Uterus (tissue), 4 donors: ENCODE results near the gene MMP2. TPM values are rescaled to one million over a fixed set of nuclear protein-coding genes. Genes with fewer than 3 reads are reported as not detected.

Experiments
- DNase-seq, 2 donors: peaks; one replicate each; pipeline ENCODE4 v3.0.0-alpha.2; 2019 to 2020
- H3K27ac ChIP-seq, 2 donors: fragments of 200-600 bp; sonication (generic); 1 replicate in 1 of 2; 2 replicates in 1 of 2; pipeline ENCODE4 v1.5.1; 2016 to 2018
- H3K27me3 ChIP-seq, 2 donors: fragments of 200-600 bp; sonication (generic); one replicate each; pipeline ENCODE4 v1.5.1; 2018 to 2019; ENCODE audit warnings: control low read depth in 1 of 2
- H3K36me3 ChIP-seq, 2 donors: fragments of 200-600 bp; sonication (generic); one replicate each; pipeline ENCODE4 v1.5.1; 2019; ENCODE audit warnings: control low read depth in 1 of 2
- H3K4me1 ChIP-seq, 2 donors: fragments of 200-600 bp; sonication (generic); one replicate each; pipeline ENCODE4 v1.5.1; 2018 to 2019; ENCODE audit warnings: control low read depth in 1 of 2
- H3K4me3 ChIP-seq, 2 donors: fragments of 200-600 bp; sonication (generic); 1 replicate in 1 of 2; 2 replicates in 1 of 2; pipeline ENCODE4 v1.5.1; 2018 to 2019; ENCODE audit warnings: mild to moderate bottlenecking in 1 of 2
- H3K9me3 ChIP-seq, 2 donors: fragments of 200-600 bp; sonication (generic); one replicate each; pipeline ENCODE4 v1.5.1; 2019; ENCODE audit warnings: control low read depth in 1 of 2
- POLR2A ChIP-seq, 2 donors: fragments of 450-650 bp; IDR thresholded peaks; one replicate each; pipeline ENCODE4 v1.6.1; 2016; ENCODE audit warnings: antibody characterized with exemption in 2 of 2, mild to moderate bottlenecking in 1 of 2, moderate library complexity in 1 of 2
- intact Hi-C: fragments of 100-400 bp; cut with DNase I; formaldehyde crosslinking; loops from one replicate; pipeline ENCODE4 v1.15.1; 2023; ENCODE audit warnings: low total_unique reads
- total RNA-seq, 4 donors: library from RNA; depleted of rRNA in 3 of 4; stranded (reverse); fragments of >200 nt in 3 of 4; gene quantifications; one replicate each; pipeline versions ENCODE4 v1.1.0 to v1.2.4, GENCODE V29; 2014 to 2023
- TF ChIP-seq, protein P1 (sequence below), 4 experiments: fragments of 200-600 bp in 2 of 4; fragments of 450-650 bp in 2 of 4; sonication (generic) in 2 of 4; IDR thresholded peaks; one replicate each; pipeline ENCODE4 v1.5.1; 2016 to 2019; ENCODE audit warnings: antibody characterized with exemption in 4 of 4, mild to moderate bottlenecking in 2 of 4, moderate library complexity in 1 of 4
- donor health status: DM: yes; HTN: yes; CAD: no.

MMP2 gene
- total RNA-seq, 4 donors from 2014 or later = 130 to 578 (median 324) TPM

DNA sequence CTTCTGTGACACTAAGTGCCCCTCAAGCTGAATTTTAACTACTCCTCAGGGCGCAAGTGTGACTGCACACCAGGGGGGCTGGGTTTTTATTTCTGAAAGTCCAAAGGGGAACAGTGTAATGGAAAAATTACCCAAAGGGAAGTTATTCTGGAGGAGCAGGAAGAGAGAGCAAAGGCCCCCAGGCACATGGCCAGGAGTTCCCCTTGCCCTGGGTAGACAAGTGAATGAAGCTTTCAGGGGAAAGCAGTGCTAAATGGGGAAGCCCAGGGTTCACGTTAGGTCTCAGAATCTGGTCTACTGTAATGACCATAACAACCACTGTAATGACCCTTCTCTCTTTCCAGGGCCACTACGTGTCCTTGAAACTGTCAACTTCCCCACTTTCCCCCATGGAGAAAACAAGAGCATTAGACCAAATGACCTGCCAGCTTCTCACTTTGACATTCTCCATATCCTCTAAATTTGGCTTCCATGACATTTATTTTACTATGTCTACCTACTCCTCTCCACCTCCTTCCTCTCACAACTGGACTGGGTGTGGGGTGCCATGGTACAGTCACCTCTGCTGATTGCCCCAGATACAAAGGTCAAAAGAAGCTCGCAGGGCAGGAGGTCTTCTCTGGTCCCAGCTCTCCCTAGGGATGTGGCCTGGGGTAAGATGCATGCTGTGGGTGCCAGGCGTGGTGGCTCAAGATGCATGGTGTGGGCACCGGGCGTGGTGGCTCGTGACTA, 34.1 kb upstream of the MMP2 start:
- no peak overlapping the region for H3K27ac ChIP-seq
- TF ChIP-seq, protein P1, sequence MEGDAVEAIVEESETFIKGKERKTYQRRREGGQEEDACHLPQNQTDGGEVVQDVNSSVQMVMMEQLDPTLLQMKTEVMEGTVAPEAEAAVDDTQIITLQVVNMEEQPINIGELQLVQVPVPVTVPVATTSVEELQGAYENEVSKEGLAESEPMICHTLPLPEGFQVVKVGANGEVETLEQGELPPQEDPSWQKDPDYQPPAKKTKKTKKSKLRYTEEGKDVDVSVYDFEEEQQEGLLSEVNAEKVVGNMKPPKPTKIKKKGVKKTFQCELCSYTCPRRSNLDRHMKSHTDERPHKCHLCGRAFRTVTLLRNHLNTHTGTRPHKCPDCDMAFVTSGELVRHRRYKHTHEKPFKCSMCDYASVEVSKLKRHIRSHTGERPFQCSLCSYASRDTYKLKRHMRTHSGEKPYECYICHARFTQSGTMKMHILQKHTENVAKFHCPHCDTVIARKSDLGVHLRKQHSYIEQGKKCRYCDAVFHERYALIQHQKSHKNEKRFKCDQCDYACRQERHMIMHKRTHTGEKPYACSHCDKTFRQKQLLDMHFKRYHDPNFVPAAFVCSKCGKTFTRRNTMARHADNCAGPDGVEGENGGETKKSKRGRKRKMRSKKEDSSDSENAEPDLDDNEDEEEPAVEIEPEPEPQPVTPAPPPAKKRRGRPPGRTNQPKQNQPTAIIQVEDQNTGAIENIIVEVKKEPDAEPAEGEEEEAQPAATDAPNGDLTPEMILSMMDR (IDR thresholded peaks at IDR 0.05) = no peak
- TF ChIP-seq POLR2A (IDR thresholded peaks at IDR 0.05) = no peak
- H3K27me3 ChIP-seq = no peaks in the 10 kb centered on the region
- H3K4me1 ChIP-seq = no peaks in the 10 kb centered on the region
- no peak overlapping the region for H3K4me3 ChIP-seq
- no peak for DNase-seq
- intact Hi-C loops = no loop called here
- H3K9me3 ChIP-seq = no peaks in the 10 kb centered on the region
- H3K36me3 ChIP-seq = no peaks in the 10 kb centered on the region

GRCh38 chr16:55447231-55447630, 31.8 kb upstream of the MMP2 start:
- H3K4me3 ChIP-seq = no peak overlapping the region
- DNase-seq = no peak
- intact Hi-C loops = no loop called here
- no peaks in the 10 kb centered on the region for H3K9me3 ChIP-seq
- no peak overlapping the region for H3K27ac ChIP-seq
- no peaks in the 10 kb centered on the region for H3K27me3 ChIP-seq
- TF ChIP-seq, protein P1 (IDR thresholded peaks at IDR 0.05) = no peak
- TF ChIP-seq POLR2A (IDR thresholded peaks at IDR 0.05) = no peak
- no peaks in the 10 kb centered on the region for H3K4me1 ChIP-seq
- H3K36me3 ChIP-seq = no peaks in the 10 kb centered on the region

- H3K36me3 ChIP-seq = no peaks in the 10 kb centered on the region
Measured at GRCh38 chr16:55452996-55453395, 26.0 kb upstream of the MMP2 start.

GRCh38 chr16:55453909-55454308, 25.1 kb upstream of the MMP2 start:
- Histone ChIP-seq H3K27me3 (no peaks in the 10 kb centered on the region), H3K36me3 (no peaks in the 10 kb centered on the region), H3K27ac (no peak overlapping the region), H3K4me1 (no peaks in the 10 kb centered on the region), H3K4me3 (no peak overlapping the region), H3K9me3 (no peaks in the 10 kb centered on the region)
- no peak for TF ChIP-seq POLR2A (IDR thresholded peaks at IDR 0.05)
- TF ChIP-seq, protein P1 (IDR thresholded peaks at IDR 0.05) = no peak
- DNase-seq = no peak
- intact Hi-C loops = no loop called here

More at GRCh38 chr16:55452996-55453395, 26.0 kb upstream of the MMP2 start:
- DNase-seq = no peak
- Histone ChIP-seq H3K27me3 (no peaks in the 10 kb centered on the region), H3K27ac (no peak overlapping the region), H3K4me1 (no peaks in the 10 kb centered on the region), H3K9me3 (no peaks in the 10 kb centered on the region), H3K4me3 (no peak overlapping the region)
- intact Hi-C loops = no loop called here
- TF ChIP-seq, protein P1 (IDR thresholded peaks at IDR 0.05) = no peak
- TF ChIP-seq POLR2A (IDR thresholded peaks at IDR 0.05) = no peak

DNA sequence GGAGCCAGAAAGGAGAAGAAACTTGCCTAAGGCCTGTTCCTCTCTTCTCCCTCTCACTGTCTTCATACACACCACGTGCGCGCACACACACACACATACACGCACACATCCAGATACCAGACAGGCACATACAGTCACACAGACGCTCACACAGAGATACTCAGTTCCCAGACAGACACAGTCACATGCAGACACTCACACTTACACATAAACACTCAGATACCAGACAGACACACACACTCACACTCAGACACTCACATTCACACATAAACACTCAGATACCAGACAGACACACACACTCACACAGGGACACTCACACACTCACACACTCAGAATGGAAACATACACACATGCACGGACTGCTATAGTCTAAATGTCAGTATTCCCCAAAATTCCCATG, 24.1 kb upstream of the MMP2 start:
- Histone ChIP-seq H3K36me3 (no peaks in the 10 kb centered on the region), H3K27me3 (no peaks in the 10 kb centered on the region), H3K9me3 (no peaks in the 10 kb centered on the region), H3K4me1 (no peaks in the 10 kb centered on the region), H3K27ac (no peak overlapping the region), H3K4me3 (no peak overlapping the region)
- intact Hi-C loops = no loop called here
- TF ChIP-seq, protein P1 (IDR thresholded peaks at IDR 0.05) = no peak
- TF ChIP-seq POLR2A (IDR thresholded peaks at IDR 0.05) = no peak
- DNase-seq = no peak
